Head of caudate nucleus (tissue), 42 donors: ENCODE measurements around the gene CCDC171.

Experiments used
- DNase-seq, 42 donors: peaks; one replicate each; pipeline versions ENCODE4 v3.0.0 to v3.0.0-alpha.2; 2020 to 2021; ENCODE audit warnings: mixed read lengths in 7 of 42
- intact Hi-C: fragments of 100-400 bp; cut with DNase I; formaldehyde crosslinking; loops from one replicate; pipeline ENCODE4 v1.15.0; 2022

The CCDC171 gene

GRCh38 chr9:15837079-15837679, 284.3 kb downstream of the CCDC171 start:
- intact Hi-C loops = no loop called here
- DNase-seq = peak in 15 of 42 donors; percentile 4 to 57 (median 22)

GRCh38 chr9:15842051-15842450, 289.2 kb downstream of the CCDC171 start:
- DNase-seq = no peak
- intact Hi-C loops = no loop called here

- intact Hi-C loops = no loop called here
- no peak for DNase-seq
Measured at GRCh38 chr9:15843316-15843715, 290.5 kb downstream of the CCDC171 start.

GRCh38 chr9:15843931-15844330, 291.1 kb downstream of the CCDC171 start:
- DNase-seq = no peak
- intact Hi-C loops = no loop called here

GRCh38 chr9:15846611-15847010, 293.8 kb downstream of the CCDC171 start:
- no peak for DNase-seq
- intact Hi-C loops = no loop called here

- intact Hi-C loops = no loop called here
- DNase-seq = no peak
Measured at GRCh38 chr9:15849871-15850270, 297.0 kb downstream of the CCDC171 start.

- no peak for DNase-seq
- intact Hi-C loops = no loop called here
Measured at GRCh38 chr9:15851766-15852165, 298.9 kb downstream of the CCDC171 start.

- no peak for DNase-seq
- intact Hi-C loops = no loop called here
Measured at GRCh38 chr9:15856591-15856990, 303.7 kb downstream of the CCDC171 start.

GRCh38 chr9:15867334-15867733, 314.5 kb downstream of the CCDC171 start:
- no peak for DNase-seq
- intact Hi-C loops = no loop called here

- intact Hi-C loops = no loop called here
- DNase-seq = no peak
Measured at GRCh38 chr9:15867988-15868387, 315.1 kb downstream of the CCDC171 start.

- DNase-seq = peak in 4 of 42 donors; percentile 2 to 9 (median 5)
- intact Hi-C loops = loop anchor here (10.0 kb wide), 1 partner anchor 261 kb away; no protein-coding TSS in a partner anchor
Measured at GRCh38 chr9:15873573-15874177, 320.8 kb downstream of the CCDC171 start.

GRCh38 chr9:15882328-15882727, 329.5 kb downstream of the CCDC171 start:
- intact Hi-C loops = no loop called here
- no peak for DNase-seq

- no peak for DNase-seq
- intact Hi-C loops = no loop called here
Measured at GRCh38 chr9:15882883-15883282, 330.0 kb downstream of the CCDC171 start.

GRCh38 chr9:15885464-15885863, 332.6 kb downstream of the CCDC171 start:
- intact Hi-C loops = no loop called here
- DNase-seq = no peak

- intact Hi-C loops = no loop called here
- DNase-seq = no peak
Measured at GRCh38 chr9:15889555-15889954, 336.7 kb downstream of the CCDC171 start.

- no peak for DNase-seq
- intact Hi-C loops = no loop called here
Measured at GRCh38 chr9:15901572-15901971, 348.7 kb downstream of the CCDC171 start.

- intact Hi-C loops = no loop called here
- no peak for DNase-seq
Measured at GRCh38 chr9:15909297-15909696, 356.5 kb downstream of the CCDC171 start.

- no peak for DNase-seq
- intact Hi-C loops = no loop called here
Measured at GRCh38 chr9:15915711-15916110, 362.9 kb downstream of the CCDC171 start.

GRCh38 chr9:15927161-15927560, 374.3 kb downstream of the CCDC171 start:
- intact Hi-C loops = no loop called here
- DNase-seq = no peak

- intact Hi-C loops = no loop called here
- no peak for DNase-seq
Measured at GRCh38 chr9:15935661-15936305, 382.9 kb downstream of the CCDC171 start.
